ENCODE data around the gene MARCHF10. TPM values are rescaled to one million over a fixed set of nuclear protein-coding genes. Genes with fewer than 3 reads are reported as not detected.
"Not testable (repeated sequence)": the region's sequence is repeated elsewhere in the genome, so short reads cannot be mapped to it uniquely, and the experiment has no call there.

The MARCHF10 gene
- total RNA-seq, 1 donor, result under 0.01 TPM

- TF ChIP-seq CTCF (IDR thresholded peaks at IDR 0.05; ENCODE audit: insufficient read depth, low read depth, low read length), result no peak
- no peak overlapping the region for H3K4me3 ChIP-seq (ENCODE audit: low read depth, low read length)
- DNase-seq (ENCODE audit: low read depth), result no peak
Measured at GRCh38 chr17:62787366-62787765, 20.7 kb downstream of the MARCHF10 start.

- TF ChIP-seq CTCF (IDR thresholded peaks at IDR 0.05; ENCODE audit: insufficient read depth, low read depth, low read length), result no peak
- no peak overlapping the region for H3K4me3 ChIP-seq (ENCODE audit: low read depth, low read length)
- no peak for DNase-seq (ENCODE audit: low read depth)
Measured at GRCh38 chr17:62786646-62787045, 21.5 kb downstream of the MARCHF10 start.

GRCh38 chr17:62785983-62786382 is 22.1 kb downstream of the MARCHF10 start:
- not testable (repeated sequence) for DNase-seq (ENCODE audit: low read depth); H3K4me3 ChIP-seq (ENCODE audit: low read depth, low read length)

GRCh38 chr17:62782730-62783270 is 25.3 kb downstream of the MARCHF10 start:
- H3K4me3 ChIP-seq (ENCODE audit: low read depth, low read length), result no peak overlapping the region
- peak; percentile 39 for DNase-seq (ENCODE audit: low read depth)
- TF ChIP-seq CTCF (IDR thresholded peaks at IDR 0.05; ENCODE audit: insufficient read depth, low read depth, low read length), result no peak

GRCh38 chr17:62781831-62782251 is 26.3 kb downstream of the MARCHF10 start:
- TF ChIP-seq CTCF (IDR thresholded peaks at IDR 0.05; ENCODE audit: insufficient read depth, low read depth, low read length), result no peak
- peak; percentile 51 for DNase-seq (ENCODE audit: low read depth)
- H3K4me3 ChIP-seq (ENCODE audit: low read depth, low read length), result no peak overlapping the region

GRCh38 chr17:62781356-62781755 is 26.8 kb downstream of the MARCHF10 start:
- TF ChIP-seq CTCF (IDR thresholded peaks at IDR 0.05; ENCODE audit: insufficient read depth, low read depth, low read length), result no peak
- no peak overlapping the region for H3K4me3 ChIP-seq (ENCODE audit: low read depth, low read length)
- peak; percentile 63 for DNase-seq (ENCODE audit: low read depth)

GRCh38 chr17:62780951-62781350 is 27.2 kb downstream of the MARCHF10 start:
- H3K4me3 ChIP-seq (ENCODE audit: low read depth, low read length), result no peak overlapping the region
- DNase-seq (ENCODE audit: low read depth), result no peak
- TF ChIP-seq CTCF (IDR thresholded peaks at IDR 0.05; ENCODE audit: insufficient read depth, low read depth, low read length), result no peak

Data from fibroblast of villous mesenchyme (primary cell).